Thoracic aorta (tissue), 2 donors: ENCODE data around the gene SCD. TPM values are rescaled to one million over a fixed set of nuclear protein-coding genes. Genes with fewer than 3 reads are reported as not detected.

ENCODE experiments used
- ATAC-seq: fragments of 150-250 bp; one replicate; pipeline ENCODE4 v1.8.0; 2017; ENCODE audit warnings: low read depth; ENCODE audit not compliant: insufficient number of reproducible peaks, low FRiP score
- DNase-seq: peaks from one replicate; pipeline ENCODE4 v3.0.0-alpha.2; 2020; ENCODE audit warnings: low spot score
- H3K27ac ChIP-seq, 2 donors: fragments of 200-600 bp; sonication (generic); 1 replicate in 1 of 2; 2 replicates in 1 of 2; pipeline ENCODE4 v1.5.1; 2016; ENCODE audit warnings: mild to moderate bottlenecking in 2 of 2, moderate library complexity in 2 of 2
- H3K27me3 ChIP-seq: fragments of 200-600 bp; sonication (generic); replicated peaks from 2 replicates; pipeline ENCODE4 v1.6.0; 2016; ENCODE audit warnings: mild to moderate bottlenecking; ENCODE audit not compliant: insufficient read depth
- H3K36me3 ChIP-seq: fragments of 200-600 bp; sonication (generic); one replicate; pipeline ENCODE4 v1.5.1; 2016
- H3K4me1 ChIP-seq, 2 donors: fragments of 200-600 bp; sonication (generic); 1 replicate in 1 of 2; 2 replicates in 1 of 2; pipeline versions ENCODE4 v1.5.1 to v1.6.0; 2016; ENCODE audit warnings: low read depth in 2 of 2, mild to moderate bottlenecking in 1 of 2; ENCODE audit not compliant: control insufficient read depth in 1 of 2
- H3K4me3 ChIP-seq: fragments of 200-600 bp; sonication (generic); 2 replicates; pipeline ENCODE4 v1.5.1; 2016; ENCODE audit warnings: mild to moderate bottlenecking
- H3K9me3 ChIP-seq: fragments of 200-600 bp; sonication (generic); 2 replicates; pipeline ENCODE4 v1.5.1; 2016
- total RNA-seq, 2 donors: library from RNA; depleted of rRNA; stranded (reverse); fragments of >200 nt; gene quantifications; one replicate each; pipeline versions ENCODE4 v1.1.0 to v1.2.3, GENCODE V29; 2016
- TF ChIP-seq, protein P1 (sequence below): fragments of 200-600 bp; sonication (generic); IDR thresholded peaks from one replicate; pipeline ENCODE4 v1.5.1; 2019; ENCODE audit warnings: antibody characterized with exemption

The SCD gene
- total RNA-seq, 2 donors from 2014 or later: 12.8 to 16.7 TPM

DNA sequence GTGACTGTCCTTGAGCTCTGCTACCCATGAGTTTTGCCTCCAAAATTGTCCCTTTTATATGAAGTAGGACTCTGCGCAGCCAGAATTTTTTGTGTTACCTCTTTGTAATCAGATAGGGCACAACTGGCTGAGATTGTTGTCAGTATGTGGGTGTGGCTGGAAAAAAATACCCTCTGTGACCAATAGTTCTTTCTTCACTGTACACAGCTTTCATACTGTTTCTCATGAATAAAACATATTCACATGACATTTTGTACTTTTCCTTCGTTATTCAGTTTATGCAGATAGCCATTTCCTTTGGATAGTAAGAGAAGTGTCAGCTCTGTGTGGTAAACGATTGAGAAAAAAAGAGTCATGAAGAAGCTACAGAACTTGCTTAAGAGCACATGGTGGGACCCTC lies 66.1 kb downstream of the SCD start:
- no peaks in the 10 kb centered on the region for H3K9me3 ChIP-seq
- DNase-seq (no peak), ATAC-seq (no peak)
- no peak overlapping the region for H3K27ac ChIP-seq
- TF ChIP-seq, protein P1, sequence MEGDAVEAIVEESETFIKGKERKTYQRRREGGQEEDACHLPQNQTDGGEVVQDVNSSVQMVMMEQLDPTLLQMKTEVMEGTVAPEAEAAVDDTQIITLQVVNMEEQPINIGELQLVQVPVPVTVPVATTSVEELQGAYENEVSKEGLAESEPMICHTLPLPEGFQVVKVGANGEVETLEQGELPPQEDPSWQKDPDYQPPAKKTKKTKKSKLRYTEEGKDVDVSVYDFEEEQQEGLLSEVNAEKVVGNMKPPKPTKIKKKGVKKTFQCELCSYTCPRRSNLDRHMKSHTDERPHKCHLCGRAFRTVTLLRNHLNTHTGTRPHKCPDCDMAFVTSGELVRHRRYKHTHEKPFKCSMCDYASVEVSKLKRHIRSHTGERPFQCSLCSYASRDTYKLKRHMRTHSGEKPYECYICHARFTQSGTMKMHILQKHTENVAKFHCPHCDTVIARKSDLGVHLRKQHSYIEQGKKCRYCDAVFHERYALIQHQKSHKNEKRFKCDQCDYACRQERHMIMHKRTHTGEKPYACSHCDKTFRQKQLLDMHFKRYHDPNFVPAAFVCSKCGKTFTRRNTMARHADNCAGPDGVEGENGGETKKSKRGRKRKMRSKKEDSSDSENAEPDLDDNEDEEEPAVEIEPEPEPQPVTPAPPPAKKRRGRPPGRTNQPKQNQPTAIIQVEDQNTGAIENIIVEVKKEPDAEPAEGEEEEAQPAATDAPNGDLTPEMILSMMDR: no peak
- H3K4me1 ChIP-seq: no peaks in the 10 kb centered on the region
- no peaks in the 10 kb centered on the region for H3K36me3 ChIP-seq
- H3K27me3 ChIP-seq: peaks cover 4% of the 10 kb centered on the region
- no peak overlapping the region for H3K4me3 ChIP-seq

Other genes with a start within 250 kb of the SCD start
- 10 to 100 TPM in 1 of 2 donors, 1 to 10 TPM in 1; 9.3 to 21.2 TPM for gene ERLIN1, start 161.2 kb upstream of the SCD start, total RNA-seq
- 10 to 100 TPM; 17.7 to 25.0 TPM for gene CHUK, start 117.6 kb upstream of the SCD start, total RNA-seq
- gene CWF19L1, start 79.6 kb upstream of the SCD start, total RNA-seq: 10 to 100 TPM; 19.5 to 27.2 TPM
- 10 to 100 TPM; 14.1 to 35.7 TPM for gene BLOC1S2, start 60.6 kb upstream of the SCD start, total RNA-seq
- gene PKD2L1, start 17.0 kb upstream of the SCD start, total RNA-seq: under 1 TPM in 1 of 2 donors, not detected in 1; 0.56 TPM
- not detected for gene WNT8B, start 115.8 kb downstream of the SCD start, total RNA-seq
- 10 to 100 TPM; 11.2 to 12.7 TPM for gene SEC31B, start 172.6 kb downstream of the SCD start, total RNA-seq
- gene NDUFB8, start 182.6 kb downstream of the SCD start, total RNA-seq: 100 to 1,000 TPM; 106 to 222 TPM
- gene HIF1AN, start 188.7 kb downstream of the SCD start, total RNA-seq: 10 to 100 TPM; 11.5 to 17.7 TPM